Upper lobe of left lung (tissue), 6 donors: ENCODE measurements around the gene NYAP2. TPM values are rescaled to one million over a fixed set of nuclear protein-coding genes. Genes with fewer than 3 reads are reported as not detected.

Experiments used
- ATAC-seq, 2 donors: fragments of 200-7000 bp; cut with Tn5 transposase; one replicate each; pipeline ENCODE4 v1.9.1; 2022; ENCODE audit warnings: mild to moderate bottlenecking in 2 of 2, moderate library complexity in 2 of 2; ENCODE audit not compliant: low FRiP score in 2 of 2
- DNase-seq, 2 donors: peaks; one replicate each; pipeline ENCODE4 v3.0.0-alpha.2; 2019 to 2020
- H3K27ac ChIP-seq, 4 donors: fragments of 200-600 bp; sonication (generic); one replicate each; pipeline ENCODE4 v1.5.1; 2016 to 2019
- H3K27me3 ChIP-seq, 4 donors: fragments of 200-600 bp; sonication (generic); one replicate each; pipeline ENCODE4 v1.5.1; 2017 to 2019
- H3K36me3 ChIP-seq, 4 donors: fragments of 200-600 bp; sonication (generic); one replicate each; pipeline ENCODE4 v1.5.1; 2016 to 2019
- H3K4me1 ChIP-seq, 4 donors: fragments of 200-600 bp; sonication (generic); one replicate each; pipeline ENCODE4 v1.5.1; 2018 to 2019
- H3K4me3 ChIP-seq, 4 donors: fragments of 200-600 bp; sonication (generic); one replicate each; pipeline ENCODE4 v1.5.1; 2017 to 2019; ENCODE audit warnings: mild to moderate bottlenecking in 2 of 4, moderate library complexity in 1 of 4
- H3K9me3 ChIP-seq, 4 donors: fragments of 200-600 bp; sonication (generic); one replicate each; pipeline ENCODE4 v1.5.1; 2018 to 2019
- EP300 ChIP-seq, 4 donors: sonication (generic); formaldehyde crosslinking; IDR thresholded peaks; one replicate each; pipeline ENCODE4 v1.5.1; 2017; ENCODE audit warnings: antibody characterized with exemption in 4 of 4, control low read depth in 2 of 4
- POLR2A ChIP-seq, 4 donors: fragments of 450-650 bp; IDR thresholded peaks; one replicate each; pipeline ENCODE4 v1.5.1; 2016 to 2017; ENCODE audit warnings: antibody characterized with exemption in 4 of 4, mild to moderate bottlenecking in 2 of 4
- POLR2AphosphoS5 ChIP-seq, 2 donors: sonication (generic); formaldehyde crosslinking; IDR thresholded peaks; one replicate each; pipeline ENCODE4 v1.5.1; 2017; ENCODE audit warnings: antibody characterized with exemption in 2 of 2
- WGBS, 2 donors: methylation state at CpG; one replicate each; pipeline ENCODE4 v1.1.5; 2017 to 2018; 5-methylcytosine and 5-hydroxymethylcytosine counted together
- total RNA-seq, 6 donors: library from RNA; depleted of rRNA in 4 of 6; stranded (reverse); fragments of >200 nt in 4 of 6; gene quantifications; one replicate each; pipeline versions ENCODE4 v1.1.0 to v1.2.1, GENCODE V29; 2016 to 2021
- TF ChIP-seq, protein P1 (sequence below), 6 experiments: fragments of 450-650 bp in 4 of 6; fragments of 200-600 bp in 2 of 6; sonication (generic) in 2 of 6; IDR thresholded peaks; one replicate each; pipeline ENCODE4 v1.5.1; 2016 to 2019; ENCODE audit warnings: antibody characterized with exemption in 6 of 6
- donor health status: DM: no; HTN: no; CAD: no; lungs with moderate emphysema.
- donor health status: DM: no; HTN: yes; CAD: no; lungs with severe emphysema.

NYAP2 gene
- 1 to 10 TPM in 4 of 6 donors, under 1 TPM in 2; 0.15 to 3.1 (median 1.7) TPM for total RNA-seq

DNA sequence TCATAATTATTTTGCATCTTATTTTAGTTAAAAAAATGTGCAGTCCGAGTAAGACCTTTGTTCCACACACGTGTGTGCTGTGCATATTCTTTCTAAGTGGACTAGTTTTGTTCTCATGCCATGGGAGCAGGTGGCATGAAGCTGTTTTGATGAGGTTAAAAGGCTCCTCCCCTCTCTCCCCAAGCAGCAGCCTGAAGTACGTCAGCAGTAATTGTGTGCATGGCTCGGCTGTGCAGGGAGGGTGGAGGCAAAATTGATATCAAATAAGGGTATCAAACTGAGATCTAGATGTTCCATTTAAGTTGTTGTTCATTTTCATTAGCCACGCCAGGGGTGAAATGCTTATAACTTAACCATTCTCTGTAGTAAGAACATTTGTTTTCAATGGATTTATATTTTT lies at the start of gene NYAP2:
TSS of gene NYAP2 (plus strand) at position 207 of the 400 bp plus-strand sequence. CDS start 9,171 bp downstream, outside the sequence.
- whole genome bisulfite sequencing, 2 donors, result 53 to 60% methylated on average over 5 of the region's 5 CpGs
- H3K4me1 ChIP-seq, result no peaks in the 10 kb centered on the region

DNA sequence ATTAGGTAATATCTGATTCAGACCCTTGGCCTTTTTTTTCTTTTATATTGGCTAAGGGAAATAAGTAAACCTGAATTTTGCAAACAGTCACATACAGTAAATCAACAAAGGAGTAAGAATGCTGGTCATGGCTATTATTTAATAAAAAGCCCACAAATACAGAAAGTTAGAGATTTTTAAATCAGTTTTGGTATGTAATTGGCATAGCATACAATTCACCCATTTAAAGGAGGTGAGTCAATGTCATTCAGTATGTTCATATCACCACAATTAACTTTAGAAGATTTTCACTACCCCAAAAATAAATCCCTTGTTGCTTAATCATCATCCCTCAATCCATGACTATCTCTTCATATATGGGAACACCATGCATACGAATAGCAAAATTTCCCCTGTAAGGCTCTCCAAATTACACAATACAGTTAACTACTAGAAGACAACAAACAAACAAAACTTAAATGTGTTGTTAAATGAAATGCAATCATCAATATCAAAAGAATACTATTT lies 45.9 kb upstream of the NYAP2 start:
- Histone ChIP-seq H3K36me3 (no peaks in the 10 kb centered on the region), H3K9me3 (no peaks in the 10 kb centered on the region), H3K27ac (no peak overlapping the region), H3K27me3 (no peaks in the 10 kb centered on the region), H3K4me1 (no peaks in the 10 kb centered on the region), H3K4me3 (no peak overlapping the region)
- TF ChIP-seq POLR2AphosphoS5 (IDR thresholded peaks at IDR 0.05), result no peak
- TF ChIP-seq, protein P1, sequence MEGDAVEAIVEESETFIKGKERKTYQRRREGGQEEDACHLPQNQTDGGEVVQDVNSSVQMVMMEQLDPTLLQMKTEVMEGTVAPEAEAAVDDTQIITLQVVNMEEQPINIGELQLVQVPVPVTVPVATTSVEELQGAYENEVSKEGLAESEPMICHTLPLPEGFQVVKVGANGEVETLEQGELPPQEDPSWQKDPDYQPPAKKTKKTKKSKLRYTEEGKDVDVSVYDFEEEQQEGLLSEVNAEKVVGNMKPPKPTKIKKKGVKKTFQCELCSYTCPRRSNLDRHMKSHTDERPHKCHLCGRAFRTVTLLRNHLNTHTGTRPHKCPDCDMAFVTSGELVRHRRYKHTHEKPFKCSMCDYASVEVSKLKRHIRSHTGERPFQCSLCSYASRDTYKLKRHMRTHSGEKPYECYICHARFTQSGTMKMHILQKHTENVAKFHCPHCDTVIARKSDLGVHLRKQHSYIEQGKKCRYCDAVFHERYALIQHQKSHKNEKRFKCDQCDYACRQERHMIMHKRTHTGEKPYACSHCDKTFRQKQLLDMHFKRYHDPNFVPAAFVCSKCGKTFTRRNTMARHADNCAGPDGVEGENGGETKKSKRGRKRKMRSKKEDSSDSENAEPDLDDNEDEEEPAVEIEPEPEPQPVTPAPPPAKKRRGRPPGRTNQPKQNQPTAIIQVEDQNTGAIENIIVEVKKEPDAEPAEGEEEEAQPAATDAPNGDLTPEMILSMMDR (IDR thresholded peaks at IDR 0.05), result no peak
- no peak for TF ChIP-seq POLR2A (IDR thresholded peaks at IDR 0.05)
- WGBS, 2 donors, result 81 to 96% methylated on average over 1 of the region's 1 CpG
- ATAC-seq, result no peak
- no peak for DNase-seq

More for the DNA sequence above, at the start of gene NYAP2:
- Histone ChIP-seq H3K4me3 (no peak within 1 kb of the TSS), H3K36me3 (no peaks in the 10 kb centered on the region), H3K27me3 (no peaks in the 10 kb centered on the region), H3K9me3 (no peaks in the 10 kb centered on the region), H3K27ac (no peak within 1 kb of the TSS)
- DNase-seq (no peak), ATAC-seq (no peak)
- TF ChIP-seq POLR2A (IDR thresholded peaks at IDR 0.05) (no peak), EP300 (IDR thresholded peaks at IDR 0.05) (no peak), POLR2AphosphoS5 (IDR thresholded peaks at IDR 0.05) (no peak)
- TF ChIP-seq, protein P1 (IDR thresholded peaks at IDR 0.05), result no peak

DNA sequence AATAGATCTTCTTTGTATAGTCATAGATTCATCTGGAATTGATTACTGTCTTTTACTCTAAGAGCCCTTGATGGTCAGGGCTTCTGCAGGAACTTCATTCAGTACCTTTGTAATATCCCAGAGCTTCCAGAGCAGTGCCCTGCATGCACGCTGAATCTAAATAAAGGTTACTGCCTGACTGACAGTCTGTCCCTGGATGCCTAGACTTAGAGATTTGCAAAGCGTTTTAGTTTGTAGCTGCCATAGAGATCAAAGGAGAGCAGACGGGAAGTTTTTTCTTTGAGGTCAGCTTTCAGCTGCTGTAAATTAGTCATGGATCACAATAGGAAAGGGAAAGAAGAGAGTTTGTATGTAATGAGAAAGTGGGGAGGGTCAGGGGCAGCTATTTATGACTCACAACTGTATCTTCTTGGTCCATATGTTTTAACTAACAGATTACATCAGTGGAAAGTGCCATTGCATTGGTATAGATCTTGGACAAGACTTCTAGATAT lies 45.2 kb upstream of the NYAP2 start:
- no peaks in the 10 kb centered on the region for H3K4me1 ChIP-seq
- 27 to 42% methylated on average over 3 of the region's 3 CpGs for WGBS, 2 donors
- no peaks in the 10 kb centered on the region for H3K27me3 ChIP-seq
- TF ChIP-seq, protein P1 (IDR thresholded peaks at IDR 0.05), result no peak
- TF ChIP-seq POLR2A (IDR thresholded peaks at IDR 0.05), result no peak
- no peak for TF ChIP-seq EP300 (IDR thresholded peaks at IDR 0.05)
- TF ChIP-seq POLR2AphosphoS5 (IDR thresholded peaks at IDR 0.05), result no peak
- no peaks in the 10 kb centered on the region for H3K36me3 ChIP-seq
- H3K4me3 ChIP-seq, result no peak overlapping the region
- ATAC-seq, result no peak
- DNase-seq, result no peak
- no peaks in the 10 kb centered on the region for H3K9me3 ChIP-seq
- no peak overlapping the region for H3K27ac ChIP-seq

DNA sequence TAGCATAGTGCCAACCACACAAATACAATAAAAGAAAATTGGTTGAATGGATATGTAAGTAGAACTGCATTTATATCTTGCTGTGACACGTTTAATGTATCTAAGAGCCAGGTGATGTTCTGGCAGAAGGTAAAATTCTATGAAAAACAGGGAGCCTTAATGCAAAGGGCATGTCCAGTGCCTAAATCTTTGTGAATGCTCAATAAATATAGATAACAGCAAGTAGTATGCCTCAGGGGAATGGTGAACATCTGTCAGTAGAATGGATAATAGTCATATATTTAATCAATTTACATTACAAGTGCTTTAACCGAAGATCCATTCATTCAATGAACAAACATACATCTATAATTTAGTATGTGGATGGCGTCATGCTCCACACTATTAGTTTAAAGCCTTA lies 43.7 kb upstream of the NYAP2 start:
- ATAC-seq (no peak), DNase-seq (no peak)
- 83% methylated on average over 3 of the region's 3 CpGs for WGBS, 2 donors
- H3K27me3 ChIP-seq, result no peaks in the 10 kb centered on the region
- no peaks in the 10 kb centered on the region for H3K9me3 ChIP-seq
- no peak for TF ChIP-seq POLR2A (IDR thresholded peaks at IDR 0.05)
- no peak for TF ChIP-seq EP300 (IDR thresholded peaks at IDR 0.05)
- no peak overlapping the region for H3K4me3 ChIP-seq
- no peaks in the 10 kb centered on the region for H3K4me1 ChIP-seq
- no peaks in the 10 kb centered on the region for H3K36me3 ChIP-seq
- H3K27ac ChIP-seq, result no peak overlapping the region

DNA sequence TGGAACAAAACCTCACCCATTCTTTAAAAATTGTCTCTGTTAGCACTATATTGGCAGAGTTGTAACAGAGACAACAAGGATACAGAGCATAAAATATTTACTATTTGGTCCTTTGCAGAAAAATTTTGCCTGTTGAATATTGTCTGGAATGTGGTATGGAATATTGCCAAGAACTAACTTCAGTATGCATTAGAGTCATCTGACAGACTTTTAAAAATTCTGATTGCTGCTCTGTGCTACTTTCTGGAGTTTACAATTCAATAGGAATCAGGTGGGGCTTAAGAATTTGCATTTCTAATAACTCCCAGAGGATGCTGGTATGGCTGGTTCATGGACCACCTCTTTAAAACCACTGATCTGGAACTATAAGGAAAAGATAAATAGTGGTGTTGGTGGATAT lies 32.8 kb upstream of the NYAP2 start:
- H3K36me3 ChIP-seq, result no peaks in the 10 kb centered on the region
- no peak overlapping the region for H3K4me3 ChIP-seq
- no peaks in the 10 kb centered on the region for H3K9me3 ChIP-seq
- no peaks in the 10 kb centered on the region for H3K4me1 ChIP-seq
- TF ChIP-seq, protein P1 (IDR thresholded peaks at IDR 0.05), result no peak
- TF ChIP-seq EP300 (IDR thresholded peaks at IDR 0.05) (no peak), POLR2A (IDR thresholded peaks at IDR 0.05) (no peak), POLR2AphosphoS5 (IDR thresholded peaks at IDR 0.05) (no peak)
- no peak for ATAC-seq
- no peaks in the 10 kb centered on the region for H3K27me3 ChIP-seq
- no peak for DNase-seq
- H3K27ac ChIP-seq, result no peak overlapping the region
